GM19395 (cell line): ENCODE data around the gene MRTO4.
"Not testable (repeated sequence)": the region's sequence is repeated elsewhere in the genome, so short reads cannot be mapped to it uniquely, and the experiment has no call there.

Source experiments
- ATAC-seq: cut with Tn5 transposase; IDR thresholded peaks from one replicate; pipeline ENCODE4 v1.9.1; 2021; ENCODE audit warnings: mild to moderate bottlenecking, moderate library complexity; ENCODE audit not compliant: unreplicated experiment

The MRTO4 gene

GRCh38 chr1:19222979-19223824 lies 28.4 kb upstream of the MRTO4 start:
- ATAC-seq, result no peak

- no peak for ATAC-seq
These were observed 22.4 kb upstream of the MRTO4 start for GRCh38 chr1:19229229-19229628.

- no peak for ATAC-seq
These were observed 21.7 kb upstream of the MRTO4 start for GRCh38 chr1:19229828-19230325.

GRCh38 chr1:19231736-19232523 lies 19.7 kb upstream of the MRTO4 start:
- not testable (repeated sequence) for ATAC-seq

- ATAC-seq, result no peak
These were observed 19.1 kb upstream of the MRTO4 start for GRCh38 chr1:19232524-19232846.

DNA sequence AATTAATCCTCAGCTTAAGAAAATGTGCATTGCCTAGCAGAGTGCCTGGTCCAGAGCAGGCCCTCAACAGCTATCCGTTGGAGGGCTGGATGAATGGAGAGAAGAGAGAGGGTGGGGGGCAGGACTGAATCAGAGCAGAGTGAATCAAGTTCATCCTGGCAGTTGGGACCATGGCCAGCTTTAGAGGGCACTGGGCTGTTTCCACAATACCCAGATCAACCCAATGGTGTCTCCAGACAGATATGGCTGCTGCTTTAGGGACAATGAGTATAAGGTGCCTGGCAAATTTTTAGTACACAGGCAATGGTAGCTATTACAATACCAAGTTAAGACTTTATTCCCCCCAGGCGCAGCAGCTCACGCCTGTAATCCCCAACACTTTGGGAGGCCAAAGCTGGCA lies 17.4 kb upstream of the MRTO4 start:
- no peak for ATAC-seq

- no peak for ATAC-seq
These were observed 11.7 kb upstream of the MRTO4 start for GRCh38 chr1:19239876-19240275.

- no peak for ATAC-seq
These were observed 10.7 kb upstream of the MRTO4 start for GRCh38 chr1:19240673-19241538.

DNA sequence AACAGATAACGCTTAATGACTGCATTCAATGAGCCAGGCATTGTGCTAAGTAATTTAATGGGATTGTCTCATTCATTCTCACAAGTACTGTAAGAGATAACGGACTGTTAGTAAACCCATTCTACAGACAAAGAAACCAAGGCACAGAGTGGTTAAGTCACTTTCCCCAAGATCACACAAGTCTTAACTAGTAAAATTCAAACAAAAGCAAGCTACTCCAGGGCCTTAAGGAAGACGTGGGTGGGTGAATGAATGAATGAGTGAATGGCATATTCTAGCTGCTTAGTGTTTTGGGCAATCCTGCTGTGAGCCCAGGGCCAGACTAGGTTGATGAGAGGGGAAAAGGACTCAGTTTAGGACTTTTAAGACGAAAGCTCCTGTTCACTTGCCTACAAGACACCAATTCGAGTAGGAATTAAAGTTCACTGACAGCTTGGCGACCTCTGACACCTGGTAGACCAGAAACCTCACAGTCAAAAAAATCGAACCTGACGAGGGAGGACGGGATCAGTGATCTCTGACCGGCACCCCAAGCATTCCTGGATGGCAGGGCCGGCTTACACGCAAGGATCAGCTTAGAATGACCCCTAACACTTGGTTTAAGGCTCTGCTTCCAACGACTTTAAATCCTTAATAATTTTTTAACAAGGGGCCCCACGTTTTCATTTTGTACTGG lies 838 bp upstream of the MRTO4 start:
- ATAC-seq, result no peak

DNA sequence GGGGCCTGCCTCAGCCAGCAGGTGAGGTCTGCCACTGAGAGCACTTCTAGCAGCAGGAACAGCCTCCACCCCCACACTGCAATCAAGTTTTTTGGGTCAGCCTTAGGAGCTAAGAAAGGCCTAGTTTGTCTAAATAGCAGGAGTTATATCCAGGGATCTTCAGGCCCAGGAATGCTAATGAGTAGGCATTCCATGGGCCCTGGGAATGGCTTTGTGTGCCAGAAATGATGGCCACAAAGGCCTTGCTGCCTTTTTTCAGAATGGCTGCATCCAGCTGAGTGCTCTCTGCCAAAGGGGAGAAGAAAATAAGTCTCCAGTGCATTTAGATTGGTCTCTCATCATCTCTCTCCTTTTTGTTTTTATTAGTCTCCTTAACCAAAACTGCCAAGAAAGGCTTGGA lies 2.8 kb downstream of the MRTO4 start:
- ATAC-seq, result no peak

DNA sequence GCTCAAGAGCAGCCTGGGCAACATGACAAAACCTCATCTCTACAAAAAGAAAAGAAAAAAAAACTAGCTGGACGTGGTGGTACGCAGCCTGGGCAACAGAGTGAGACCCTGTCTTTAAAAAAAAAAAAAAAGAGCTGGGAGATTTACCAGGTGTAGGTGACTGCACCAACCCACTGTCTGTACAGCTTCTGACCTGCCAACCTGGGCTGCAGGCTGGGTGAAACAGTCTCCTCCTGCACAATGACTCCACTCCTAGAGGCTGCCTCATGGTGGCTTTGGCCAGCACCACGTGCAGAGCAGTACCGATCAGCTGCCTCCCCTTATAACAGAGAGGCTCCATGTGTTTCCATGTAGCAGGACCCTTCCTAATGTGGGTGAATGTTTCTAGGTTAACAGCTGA lies 3.7 kb downstream of the MRTO4 start:
- ATAC-seq, result no peak

DNA sequence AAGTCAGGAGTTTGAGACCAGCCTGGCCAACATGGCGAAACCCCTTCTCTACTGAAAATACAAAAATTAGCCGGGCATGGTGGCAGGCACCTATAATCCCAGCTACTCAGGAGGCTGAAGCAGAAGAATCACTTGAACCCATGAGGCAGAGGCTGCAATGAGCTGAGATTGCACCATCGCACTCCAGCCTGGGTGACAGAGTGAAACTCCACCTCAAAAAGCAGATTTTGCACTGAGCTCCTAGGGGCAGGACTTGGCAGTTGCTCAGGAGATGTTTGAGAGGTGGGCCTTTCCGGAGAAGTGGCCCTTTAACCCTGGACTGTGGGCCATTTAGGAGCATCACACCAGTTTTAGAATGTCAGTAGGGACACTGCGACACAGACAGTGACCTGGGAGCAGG lies 4.7 kb downstream of the MRTO4 start:
- ATAC-seq, result not testable (repeated sequence)

GRCh38 chr1:19257178-19257914 lies 5.7 kb downstream of the MRTO4 start:
- no peak for ATAC-seq

GRCh38 chr1:19258353-19258752 lies 6.7 kb downstream of the MRTO4 start:
- ATAC-seq, result no peak

GRCh38 chr1:19260211-19261138 lies 8.9 kb downstream of the MRTO4 start:
- no peak for ATAC-seq

GRCh38 chr1:19262047-19262446 lies 10.4 kb downstream of the MRTO4 start:
- ATAC-seq, result no peak

- ATAC-seq, result no peak
These were observed 11.1 kb downstream of the MRTO4 start for GRCh38 chr1:19262744-19263143.

DNA sequence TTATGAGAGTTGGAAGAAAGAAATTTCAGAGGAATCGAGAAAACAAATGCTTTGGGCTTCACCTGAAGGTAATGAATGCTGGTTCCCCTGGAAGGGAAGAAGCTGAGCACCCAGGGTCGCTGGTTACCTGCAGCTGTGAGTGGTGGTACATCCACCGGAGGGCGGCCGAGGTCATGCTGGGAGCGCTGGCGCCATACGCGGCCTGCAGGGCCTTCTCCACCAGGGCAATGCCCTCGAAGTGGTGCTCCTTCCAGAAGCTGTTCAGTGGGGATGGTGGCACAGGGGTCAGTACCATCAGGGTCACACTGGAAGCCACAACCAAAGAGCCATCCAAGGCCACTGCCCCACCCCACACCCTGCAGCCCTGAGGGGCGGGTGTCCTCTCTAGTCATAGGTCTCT lies 16.8 kb downstream of the MRTO4 start:
- no peak for ATAC-seq
